Peyer's patch (tissue), 4 donors: ENCODE measurements around the gene TMED6. TPM values are rescaled to one million over a fixed set of nuclear protein-coding genes. Genes with fewer than 3 reads are reported as not detected.
A peak's percentile ranks its signal among the peaks of the same experiment; 100 is the strongest.
"Not testable (repeated sequence)": the region's sequence is repeated elsewhere in the genome, so short reads cannot be mapped to it uniquely, and the experiment has no call there.

ENCODE experiments used
- DNase-seq, 3 donors: peaks; one replicate each; pipeline ENCODE4 v3.0.0-alpha.2; 2017 to 2019
- H3K27ac ChIP-seq, 4 donors: fragments of 200-600 bp; sonication (generic); one replicate each; pipeline ENCODE4 v1.5.1; 2016 to 2019
- H3K27me3 ChIP-seq, 2 donors: fragments of 200-600 bp; sonication (generic); one replicate each; pipeline ENCODE4 v1.5.1; 2019
- H3K36me3 ChIP-seq, 3 donors: fragments of 200-600 bp; sonication (generic); one replicate each; pipeline ENCODE4 v1.5.1; 2016 to 2019
- H3K4me1 ChIP-seq, 4 donors: fragments of 200-600 bp; sonication (generic); one replicate each; pipeline ENCODE4 v1.5.1; 2016 to 2019
- H3K4me3 ChIP-seq, 4 donors: fragments of 200-600 bp; sonication (generic); 1 replicate in 3 of 4; 2 replicates in 1 of 4; pipeline ENCODE4 v1.5.1; 2016 to 2019; ENCODE audit warnings: mild to moderate bottlenecking in 1 of 4
- H3K9me3 ChIP-seq, 4 donors: fragments of 200-600 bp; sonication (generic); one replicate each; pipeline ENCODE4 v1.5.1; 2016 to 2019; ENCODE audit warnings: mild to moderate bottlenecking in 1 of 4
- CTCF ChIP-seq, 6 experiments: fragments of 450-650 bp in 4 of 6; fragments of 200-600 bp in 2 of 6; sonication (generic) in 1 of 6; IDR thresholded peaks; one replicate each; pipeline ENCODE4 v1.5.1; 2017 to 2019; ENCODE audit warnings: antibody characterized with exemption in 6 of 6, mild to moderate bottlenecking in 3 of 6, moderate library complexity in 1 of 6
- POLR2A ChIP-seq, 2 donors: fragments of 450-650 bp; IDR thresholded peaks; one replicate each; pipeline ENCODE4 v1.5.1; 2017; ENCODE audit warnings: antibody characterized with exemption in 2 of 2, mild to moderate bottlenecking in 2 of 2, moderate library complexity in 2 of 2
- total RNA-seq, 4 donors: library from RNA; depleted of rRNA; stranded (reverse); fragments of >200 nt; gene quantifications; one replicate each; pipeline ENCODE4 v1.1.0, GENCODE V29; 2016

TMED6 gene
- total RNA-seq, 4 donors from 2014 or later = 4.3 to 9.9 (median 6.6) TPM

DNA sequence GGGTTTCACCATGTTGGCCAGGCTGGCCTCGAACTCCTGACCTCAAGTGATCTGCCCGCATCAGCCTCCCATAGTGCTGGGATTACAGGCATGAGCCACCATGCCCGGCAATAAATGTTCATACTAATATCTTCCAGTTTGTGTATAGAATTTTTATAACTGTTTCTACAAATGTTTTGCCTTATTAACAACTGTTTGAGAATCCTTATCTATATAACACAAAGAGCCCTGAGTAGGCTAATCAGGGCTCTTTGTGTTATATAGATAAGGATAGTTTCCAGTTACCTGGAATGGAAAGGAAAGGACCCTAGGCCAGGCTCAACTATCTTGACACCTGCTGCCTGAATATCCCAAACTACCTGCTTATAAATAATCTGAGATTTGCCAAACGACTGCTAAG is 17.3 kb upstream of the TMED6 start:
- H3K4me3 ChIP-seq = no peak overlapping the region
- H3K4me1 ChIP-seq = peaks cover 0 to 12% (median 4%) of the 10 kb centered on the region in 4 donors
- H3K27ac ChIP-seq = no peak overlapping the region
- DNase-seq = no peak
- H3K9me3 ChIP-seq = no peaks in the 10 kb centered on the region
- no peaks in the 10 kb centered on the region for H3K27me3 ChIP-seq
- TF ChIP-seq CTCF (IDR thresholded peaks at IDR 0.05) = no peak
- H3K36me3 ChIP-seq = peaks cover 0 to 87% (median 4%) of the 10 kb centered on the region in 3 donors

- Histone ChIP-seq H3K27me3 (no peaks in the 10 kb centered on the region), H3K36me3 (peaks cover 0 to 94% (median 4%) of the 10 kb centered on the region in 3 donors), H3K27ac (no peak overlapping the region), H3K4me3 (no peak overlapping the region), H3K4me1 (peaks cover 0 to 8% (median 2%) of the 10 kb centered on the region in 4 donors), H3K9me3 (no peaks in the 10 kb centered on the region)
- no peak for TF ChIP-seq CTCF (IDR thresholded peaks at IDR 0.05)
- no peak for TF ChIP-seq POLR2A (IDR thresholded peaks at IDR 0.05)
- peak in 1 of 3 donors; percentile 18 for DNase-seq
These were observed 16.4 kb upstream of the TMED6 start for GRCh38 chr16:69367980-69368379.

DNA sequence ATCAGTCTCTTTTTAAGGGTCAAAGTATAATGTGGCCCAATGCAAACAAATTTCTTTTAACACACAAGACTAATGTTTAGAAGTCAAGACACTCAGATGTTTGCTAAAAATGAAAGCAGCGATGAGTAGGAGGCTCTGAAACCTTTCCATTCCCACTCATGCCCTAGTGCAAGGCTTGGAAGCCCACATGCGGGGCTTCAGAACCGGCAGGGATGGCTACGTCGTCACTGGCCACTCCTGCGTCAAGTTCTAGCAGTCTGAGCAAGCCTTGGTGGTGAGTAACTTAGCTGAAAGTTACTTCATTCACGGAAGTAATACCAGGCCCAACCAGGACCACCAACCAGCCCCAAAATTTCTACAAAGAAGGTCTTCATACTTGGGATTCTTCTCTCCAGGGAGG is 14.8 kb upstream of the TMED6 start:
- Histone ChIP-seq H3K27me3 (no peaks in the 10 kb centered on the region), H3K9me3 (no peaks in the 10 kb centered on the region), H3K4me3 (no peak overlapping the region), H3K4me1 (no peaks in the 10 kb centered on the region), H3K27ac (no peak overlapping the region), H3K36me3 (peaks cover 0 to 85% (median 4%) of the 10 kb centered on the region in 3 donors)
- no peak for DNase-seq
- TF ChIP-seq CTCF (IDR thresholded peaks at IDR 0.05) (no peak), POLR2A (IDR thresholded peaks at IDR 0.05) (no peak)

- no peak for DNase-seq
- TF ChIP-seq POLR2A (IDR thresholded peaks at IDR 0.05) = no peak
- no peak for TF ChIP-seq CTCF (IDR thresholded peaks at IDR 0.05)
- no peaks in the 10 kb centered on the region for H3K4me1 ChIP-seq
- no peaks in the 10 kb centered on the region for H3K27me3 ChIP-seq
- H3K4me3 ChIP-seq = no peak overlapping the region
- no peaks in the 10 kb centered on the region for H3K9me3 ChIP-seq
- H3K27ac ChIP-seq = no peak overlapping the region
- peaks cover 0 to 84% (median 4%) of the 10 kb centered on the region in 3 donors for H3K36me3 ChIP-seq
These were observed 14.3 kb upstream of the TMED6 start for GRCh38 chr16:69365901-69366300.

- H3K9me3 ChIP-seq = no peaks in the 10 kb centered on the region
- no peak for DNase-seq
- TF ChIP-seq CTCF (IDR thresholded peaks at IDR 0.05) = no peak
- TF ChIP-seq POLR2A (IDR thresholded peaks at IDR 0.05) = no peak
- H3K27ac ChIP-seq = no peak overlapping the region
- no peaks in the 10 kb centered on the region for H3K27me3 ChIP-seq
- peaks cover 0 to 76% (median 0%) of the 10 kb centered on the region in 3 donors for H3K36me3 ChIP-seq
- no peaks in the 10 kb centered on the region for H3K4me1 ChIP-seq
- no peak overlapping the region for H3K4me3 ChIP-seq
These were observed 12.5 kb upstream of the TMED6 start for GRCh38 chr16:69364088-69364487.

DNA sequence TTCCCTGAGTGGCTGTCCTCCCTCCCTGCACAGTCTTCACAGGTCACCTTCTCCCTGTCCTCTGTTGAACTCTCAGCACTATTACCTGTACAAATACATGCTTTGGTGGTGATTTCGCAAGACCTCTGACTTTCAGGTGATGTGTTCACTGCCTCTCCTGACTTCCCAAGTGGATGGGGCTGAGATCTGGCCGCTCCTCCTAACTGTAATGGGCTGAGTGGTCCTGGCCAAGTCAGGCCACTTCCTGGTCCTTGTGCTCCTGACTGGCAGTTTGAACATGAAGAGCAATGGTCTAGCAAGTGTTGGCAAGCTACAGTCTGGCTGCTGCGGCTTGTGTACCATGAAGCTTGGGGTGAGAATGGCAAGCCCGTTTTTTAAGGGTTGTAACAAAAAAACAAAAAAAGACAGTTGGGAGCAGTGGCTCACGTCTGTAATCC is 11.7 kb upstream of the TMED6 start:
- Histone ChIP-seq H3K4me1 (no peaks in the 10 kb centered on the region), H3K27ac (no peak overlapping the region), H3K27me3 (no peaks in the 10 kb centered on the region), H3K4me3 (no peak overlapping the region), H3K9me3 (no peaks in the 10 kb centered on the region), H3K36me3 (peaks cover 0 to 68% (median 0%) of the 10 kb centered on the region in 3 donors)
- DNase-seq = no peak
- no peak for TF ChIP-seq POLR2A (IDR thresholded peaks at IDR 0.05)
- TF ChIP-seq CTCF (IDR thresholded peaks at IDR 0.05) = no peak

GRCh38 chr16:69360070-69360469 is 8.5 kb upstream of the TMED6 start:
- H3K9me3 ChIP-seq, DNase-seq, H3K4me1 ChIP-seq, H3K4me3 ChIP-seq, H3K27me3 ChIP-seq, H3K27ac ChIP-seq: not testable (repeated sequence)
- H3K36me3 ChIP-seq = peaks cover 0 to 56% (median 0%) of the 10 kb centered on the region in 3 donors
